Caco-2 (cell line): Measurements from ENCODE around the gene DARS1. TPM values are rescaled to one million over a fixed set of nuclear protein-coding genes. Genes with fewer than 3 reads are reported as not detected.

Experiments
- BruUV-seq: library from RNA; stranded (reverse); fragments of 400-500 nt; replicated peaks from 2 replicates; lab custom pipeline; 2021; lab: Mats Ljungman, UMichigan
- CTCF ChIA-PET: fragments of 300-600 bp; sonication (Branson Sonifier 250); formaldehyde crosslinking; loops from one replicate; lab custom pipeline; 2022; ENCODE audit warnings: antibody characterized with exemption; lab: Charles Lee
- POLR2A ChIA-PET: fragments of 300-600 bp; sonication (Branson Sonifier 250); formaldehyde crosslinking; loops from one replicate; lab custom pipeline; 2022; ENCODE audit warnings: antibody characterized with exemption; lab: Charles Lee
- DNase-seq, 2 experiments: peaks; one replicate each; pipeline versions ENCODE4 v3.0.0 to v3.0.0-alpha.2; 2020 to 2022
- H3K27me3 ChIP-seq: replicated peaks from 2 replicates; pipeline ENCODE4 v1.6.0; 2011; ENCODE audit warnings: low read length; ENCODE audit not compliant: control insufficient read depth, insufficient read depth
- H3K36me3 ChIP-seq: 2 replicates; pipeline ENCODE4 v1.5.1; 2011; ENCODE audit warnings: low read length; ENCODE audit not compliant: control insufficient read depth, insufficient read depth
- H3K4me1 ChIP-seq: fragments of 250-450 bp; sonication (Bioruptor Pico); 2 replicates; pipeline ENCODE4 v1.5.1; 2020; ENCODE audit warnings: mild to moderate bottlenecking
- H3K4me3 ChIP-seq: 2 replicates; pipeline ENCODE4 v1.5.1; 2011; ENCODE audit warnings: low read depth, mild to moderate bottlenecking, control low read depth, low read length
- H3K9me3 ChIP-seq: fragments of 250-450 bp; sonication (Bioruptor Pico); 2 replicates; pipeline ENCODE4 v1.5.1; 2020; ENCODE audit warnings: mild to moderate bottlenecking, moderate library complexity
- H3K27ac Mint-ChIP-seq: one replicate; pipeline ENCODE4 v1.8.0; 2022; ENCODE audit warnings: mixed read lengths; ENCODE audit not compliant: unreplicated experiment
- H3K27me3 Mint-ChIP-seq: one replicate; pipeline ENCODE4 v1.8.0; 2022; ENCODE audit warnings: mixed read lengths; ENCODE audit not compliant: insufficient read depth, unreplicated experiment
- H3K36me3 Mint-ChIP-seq: one replicate; pipeline ENCODE4 v1.8.0; 2022; ENCODE audit warnings: mild to moderate bottlenecking, mixed read lengths; ENCODE audit not compliant: insufficient read depth, unreplicated experiment
- H3K4me1 Mint-ChIP-seq: one replicate; pipeline ENCODE4 v1.8.0; 2022; ENCODE audit warnings: low read depth, mixed read lengths; ENCODE audit not compliant: unreplicated experiment
- H3K4me3 Mint-ChIP-seq: one replicate; pipeline ENCODE4 v1.8.0; 2022; ENCODE audit warnings: mild to moderate bottlenecking, moderate library complexity, mixed read lengths; ENCODE audit not compliant: unreplicated experiment
- H3K9me3 Mint-ChIP-seq: one replicate; pipeline ENCODE4 v1.8.0; 2022; ENCODE audit warnings: mixed read lengths; ENCODE audit not compliant: unreplicated experiment
- intact Hi-C: fragments of 100-400 bp; cut with micrococcal nuclease; formaldehyde crosslinking; loops from one replicate; pipeline ENCODE4 v1.10.0; 2022; ENCODE audit not compliant: unreplicated experiment
- total RNA-seq: library from RNA; stranded (reverse); gene quantifications from 2 replicates; pipeline ENCODE4 v1.2.3, GENCODE V29; 2022
- TF ChIP-seq, protein P1 (sequence below), 2 experiments: fragments of 200-600 bp in 1 of 2; IDR thresholded peaks; 1 replicate in 1 of 2; 2 replicates in 1 of 2; pipeline versions ENCODE4 v1.5.1 to v1.8.0; 2011 to 2022; ENCODE audit warnings: antibody characterized with exemption in 1 of 2, control low read depth in 1 of 2, inconsistent platforms in 1 of 2, low read depth in 1 of 2, low read length in 1 of 2, mild to moderate bottlenecking in 1 of 2, moderate library complexity in 1 of 2; ENCODE audit not compliant: insufficient read depth in 1 of 2, severe bottlenecking in 1 of 2, unreplicated experiment in 1 of 2

The DARS1 gene
- total RNA-seq, 1 experiment from 2014 or later = 90.9 TPM

DNA sequence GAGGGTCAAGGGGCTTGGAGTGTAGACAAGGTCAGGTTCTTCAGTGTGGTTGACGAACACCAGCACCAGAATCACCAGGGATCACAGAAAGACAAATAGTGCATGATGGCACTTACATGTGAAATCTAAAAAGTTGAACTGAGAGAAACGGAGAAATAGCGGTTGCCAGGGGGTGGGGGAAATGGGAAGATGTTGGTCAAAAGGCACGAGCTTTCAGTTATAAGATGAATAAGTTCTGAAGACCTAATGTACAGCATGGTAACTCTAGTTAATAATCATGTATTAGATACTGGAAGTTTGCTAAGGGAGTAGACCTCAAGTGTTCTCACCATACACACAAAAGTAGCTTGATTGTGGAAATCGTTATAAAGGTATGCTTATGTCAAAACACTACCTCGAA lies 43.7 kb upstream of the DARS1 start:
- H3K9me3 Mint-ChIP-seq = no peaks in the 10 kb centered on the region
- peaks cover 4% of the 10 kb centered on the region for H3K27me3 Mint-ChIP-seq
- POLR2A ChIA-PET = no interaction called here
- H3K27me3 ChIP-seq = no peaks in the 10 kb centered on the region
- no peak overlapping the region for H3K4me3 Mint-ChIP-seq
- no peak overlapping the region for H3K4me3 ChIP-seq
- no TSS peak for BruUV-seq
- no peaks in the 10 kb centered on the region for H3K36me3 Mint-ChIP-seq
- no peaks in the 10 kb centered on the region for H3K9me3 ChIP-seq
- no peak for DNase-seq
- intact Hi-C loops = no loop called here
- no peaks in the 10 kb centered on the region for H3K36me3 ChIP-seq
- H3K27ac Mint-ChIP-seq = no peak overlapping the region
- no peaks in the 10 kb centered on the region for H3K4me1 Mint-ChIP-seq
- TF ChIP-seq, protein P1, sequence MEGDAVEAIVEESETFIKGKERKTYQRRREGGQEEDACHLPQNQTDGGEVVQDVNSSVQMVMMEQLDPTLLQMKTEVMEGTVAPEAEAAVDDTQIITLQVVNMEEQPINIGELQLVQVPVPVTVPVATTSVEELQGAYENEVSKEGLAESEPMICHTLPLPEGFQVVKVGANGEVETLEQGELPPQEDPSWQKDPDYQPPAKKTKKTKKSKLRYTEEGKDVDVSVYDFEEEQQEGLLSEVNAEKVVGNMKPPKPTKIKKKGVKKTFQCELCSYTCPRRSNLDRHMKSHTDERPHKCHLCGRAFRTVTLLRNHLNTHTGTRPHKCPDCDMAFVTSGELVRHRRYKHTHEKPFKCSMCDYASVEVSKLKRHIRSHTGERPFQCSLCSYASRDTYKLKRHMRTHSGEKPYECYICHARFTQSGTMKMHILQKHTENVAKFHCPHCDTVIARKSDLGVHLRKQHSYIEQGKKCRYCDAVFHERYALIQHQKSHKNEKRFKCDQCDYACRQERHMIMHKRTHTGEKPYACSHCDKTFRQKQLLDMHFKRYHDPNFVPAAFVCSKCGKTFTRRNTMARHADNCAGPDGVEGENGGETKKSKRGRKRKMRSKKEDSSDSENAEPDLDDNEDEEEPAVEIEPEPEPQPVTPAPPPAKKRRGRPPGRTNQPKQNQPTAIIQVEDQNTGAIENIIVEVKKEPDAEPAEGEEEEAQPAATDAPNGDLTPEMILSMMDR (IDR thresholded peaks at IDR 0.05; ENCODE audit: insufficient read depth in 1 of 2, low read depth in 1 of 2, low read length in 1 of 2, severe bottlenecking in 1 of 2, unreplicated experiment in 1 of 2) = no peak
- H3K4me1 ChIP-seq = no peaks in the 10 kb centered on the region
- CTCF ChIA-PET = no interaction called here

DNA sequence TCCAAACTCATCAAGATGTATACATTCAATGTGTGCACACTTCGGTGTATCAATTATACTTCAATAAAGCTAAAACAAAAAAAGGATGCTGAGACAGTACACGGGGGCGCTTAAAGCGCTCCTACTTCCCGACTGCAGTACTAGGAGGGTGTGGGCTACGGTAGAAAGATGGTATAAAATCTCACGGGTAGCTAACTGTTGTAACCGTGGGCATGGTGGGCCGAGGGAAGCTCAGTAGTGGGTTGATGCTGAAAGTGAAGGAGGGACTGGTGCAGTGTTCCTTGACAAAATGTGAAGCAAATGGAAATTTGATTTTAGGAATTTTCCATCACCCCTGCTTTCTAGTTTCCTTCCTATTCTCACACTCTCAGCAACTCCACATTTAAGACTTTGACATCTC lies 42.6 kb upstream of the DARS1 start:
- no peaks in the 10 kb centered on the region for H3K36me3 ChIP-seq
- ChIA-PET CTCF (no interaction called here), POLR2A (no interaction called here)
- TF ChIP-seq, protein P1 (IDR thresholded peaks at IDR 0.05; ENCODE audit: insufficient read depth in 1 of 2, low read depth in 1 of 2, low read length in 1 of 2, severe bottlenecking in 1 of 2, unreplicated experiment in 1 of 2) = no peak
- H3K27me3 ChIP-seq = no peaks in the 10 kb centered on the region
- Mint-ChIP-seq H3K27ac (no peak overlapping the region), H3K27me3 (peaks cover 4% of the 10 kb centered on the region), H3K36me3 (no peaks in the 10 kb centered on the region), H3K9me3 (no peaks in the 10 kb centered on the region), H3K4me3 (no peak overlapping the region), H3K4me1 (peaks cover 4% of the 10 kb centered on the region)
- intact Hi-C loops = no loop called here
- peaks cover 6% of the 10 kb centered on the region for H3K4me1 ChIP-seq
- H3K9me3 ChIP-seq = no peaks in the 10 kb centered on the region
- BruUV-seq = no TSS peak
- H3K4me3 ChIP-seq = no peak overlapping the region
- DNase-seq = no peak

DNA sequence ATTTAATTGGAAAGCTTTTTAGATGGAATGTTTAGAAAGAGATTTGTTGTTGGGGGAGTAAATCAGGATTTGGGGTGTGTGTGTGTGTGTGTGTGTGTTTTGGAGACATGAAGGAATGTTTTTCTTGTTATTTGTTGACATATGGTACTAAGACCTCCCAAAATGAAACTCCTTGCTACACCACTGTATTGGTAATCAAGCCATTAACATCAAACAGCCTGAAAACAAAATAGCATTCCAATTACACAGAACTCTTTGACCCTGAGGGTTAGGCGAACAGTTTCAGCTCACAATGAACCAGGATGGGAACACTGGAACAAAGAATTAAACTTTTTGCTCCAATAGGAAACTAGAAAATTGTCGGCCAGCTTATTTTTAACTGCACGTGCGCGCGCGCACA lies 41.7 kb upstream of the DARS1 start:
- TF ChIP-seq, protein P1 (IDR thresholded peaks at IDR 0.05; ENCODE audit: insufficient read depth in 1 of 2, low read depth in 1 of 2, low read length in 1 of 2, severe bottlenecking in 1 of 2, unreplicated experiment in 1 of 2) = no peak
- peaks cover 4% of the 10 kb centered on the region for H3K27me3 Mint-ChIP-seq
- no TSS peak for BruUV-seq
- CTCF ChIA-PET = no interaction called here
- H3K4me1 ChIP-seq = peaks cover 8% of the 10 kb centered on the region
- no peaks in the 10 kb centered on the region for H3K36me3 ChIP-seq
- H3K9me3 Mint-ChIP-seq = no peaks in the 10 kb centered on the region
- no peaks in the 10 kb centered on the region for H3K27me3 ChIP-seq
- H3K4me3 ChIP-seq = no peak overlapping the region
- POLR2A ChIA-PET = no interaction called here
- DNase-seq = no peak
- no peaks in the 10 kb centered on the region for H3K36me3 Mint-ChIP-seq
- no peak overlapping the region for H3K27ac Mint-ChIP-seq
- H3K4me3 Mint-ChIP-seq = no peak overlapping the region
- no peaks in the 10 kb centered on the region for H3K9me3 ChIP-seq
- intact Hi-C loops = no loop called here
- peaks cover 6% of the 10 kb centered on the region for H3K4me1 Mint-ChIP-seq
